Renal cortex interstitium (tissue), 11 donors: ENCODE measurements around the gene SEPTIN1. TPM values are rescaled to one million over a fixed set of nuclear protein-coding genes. Genes with fewer than 3 reads are reported as not detected.
"Not testable (repeated sequence)": the region's sequence is repeated elsewhere in the genome, so short reads cannot be mapped to it uniquely, and the experiment has no call there.

Source experiments
- DNase-seq, 11 donors: peaks; one replicate each; pipeline ENCODE4 v3.0.0-alpha.2; 2013; ENCODE audit warnings: low read depth in 9 of 11, low spot score in 4 of 11; ENCODE audit errors: extremely low read depth in 1 of 11
- polyA plus RNA-seq, 3 donors: library from polyadenylated mRNA; unstranded; fragments of 120-200 nt; gene quantifications; one replicate each; pipeline ENCODE4 v1.2.1, GENCODE V29; 2013; ENCODE audit not compliant: insufficient read length in 3 of 3

SEPTIN1 gene
- polyA plus RNA-seq, 3 donors = 1.7 to 3.1 (median 3.1) TPM

- no peak for DNase-seq
These were observed 30.6 kb downstream of the SEPTIN1 start for GRCh38 chr16:30351586-30352419.

GRCh38 chr16:30351001-30351441, 31.3 kb downstream of the SEPTIN1 start:
- DNase-seq = no peak

GRCh38 chr16:30350134-30350871, 32.1 kb downstream of the SEPTIN1 start:
- DNase-seq = no peak

GRCh38 chr16:30349675-30350074, 32.7 kb downstream of the SEPTIN1 start:
- no peak for DNase-seq

- DNase-seq = no peak
These were observed 33.4 kb downstream of the SEPTIN1 start for GRCh38 chr16:30348929-30349328.

GRCh38 chr16:30348113-30348512, 34.2 kb downstream of the SEPTIN1 start:
- DNase-seq = no peak

- no peak for DNase-seq
These were observed 36.1 kb downstream of the SEPTIN1 start for GRCh38 chr16:30346286-30346685.

GRCh38 chr16:30343491-30343820, 38.9 kb downstream of the SEPTIN1 start:
- DNase-seq = not testable (repeated sequence)

- DNase-seq = no peak
These were observed 39.4 kb downstream of the SEPTIN1 start for GRCh38 chr16:30342751-30343490.

GRCh38 chr16:30341971-30342370, 40.4 kb downstream of the SEPTIN1 start:
- DNase-seq = not testable (repeated sequence)

GRCh38 chr16:30340621-30341020, 41.7 kb downstream of the SEPTIN1 start:
- no peak for DNase-seq

GRCh38 chr16:30338715-30339114, 43.6 kb downstream of the SEPTIN1 start:
- DNase-seq = not testable (repeated sequence)

- not testable (repeated sequence) for DNase-seq
These were observed 44.4 kb downstream of the SEPTIN1 start for GRCh38 chr16:30337964-30338357.

GRCh38 chr16:30335598-30336474, 46.5 kb downstream of the SEPTIN1 start:
- DNase-seq = peak in 2 of 11 donors; percentile 14 to 24

- peak in 10 of 11 donors; percentile 48 to 77 (median 64) for DNase-seq
These were observed 47.2 kb downstream of the SEPTIN1 start for GRCh38 chr16:30335028-30335597.

GRCh38 chr16:30334473-30334989, 47.8 kb downstream of the SEPTIN1 start:
- DNase-seq = peak in 9 of 11 donors; percentile 32 to 78 (median 47)
